ENCODE results near the gene ZRANB2. TPM values are rescaled to one million over a fixed set of nuclear protein-coding genes. Genes with fewer than 3 reads are reported as not detected.
A peak's percentile ranks its signal among the peaks of the same experiment; 100 is the strongest.

ZRANB2 gene
- total RNA-seq, 2 donors from 2014 or later: 55.7 to 56.0 TPM

- WGBS, 2 donors: 72 to 78% methylated on average over 6 of the region's 6 CpGs
- Histone ChIP-seq H3K4me1 (no peaks in the 10 kb centered on the region), H3K9me3 (no peaks in the 10 kb centered on the region), H3K36me3 (replicated peaks in 1 of 2; ENCODE audit: insufficient read depth in 1 of 2, low read depth in 2 of 2) (peaks cover 0 to 7% of the 10 kb centered on the region in 2 donors), H3K4me3 (no peak overlapping the region), H3K27me3 (no peaks in the 10 kb centered on the region), H3K27ac (no peak overlapping the region)
- ATAC-seq (no peak), DNase-seq (no peak)
- intact Hi-C loops (cut with DNase I): loop anchor here (10.0 kb wide), 1 partner anchor 530 kb away; no protein-coding TSS in a partner anchor
- TF ChIP-seq CTCF (IDR thresholded peaks at IDR 0.05) (no peak), POLR2A (IDR thresholded peaks at IDR 0.05) (no peak)
Measured at GRCh38 chr1:71054791-71055190, 26.0 kb downstream of the ZRANB2 start.

- intact Hi-C loops (cut with DNase I): loop anchor here (10.0 kb wide), 1 partner anchor 530 kb away; no protein-coding TSS in a partner anchor
- H3K4me3 ChIP-seq: no peak overlapping the region
- TF ChIP-seq CTCF (IDR thresholded peaks at IDR 0.05) (no peak), POLR2A (IDR thresholded peaks at IDR 0.05) (peak in 1 of 3 donors; percentile 16)
- WGBS, 2 donors: 52 to 57% methylated on average over 7 to 15 of the region's 15 CpGs
- no peaks in the 10 kb centered on the region for H3K4me1 ChIP-seq
- no peaks in the 10 kb centered on the region for H3K9me3 ChIP-seq
- peaks cover 0 to 6% of the 10 kb centered on the region in 2 donors for H3K36me3 ChIP-seq (replicated peaks in 1 of 2; ENCODE audit: insufficient read depth in 1 of 2, low read depth in 2 of 2)
- no peaks in the 10 kb centered on the region for H3K27me3 ChIP-seq
- DNase-seq (peak in 1 of 4 donors; percentile 19), ATAC-seq (peak; percentile 11)
- H3K27ac ChIP-seq: no peak overlapping the region
Measured at GRCh38 chr1:71054281-71054731, 26.5 kb downstream of the ZRANB2 start.

- Histone ChIP-seq H3K4me1 (no peaks in the 10 kb centered on the region), H3K27me3 (no peaks in the 10 kb centered on the region), H3K36me3 (replicated peaks in 1 of 2; ENCODE audit: insufficient read depth in 1 of 2, low read depth in 2 of 2) (peaks cover 0 to 3% of the 10 kb centered on the region in 2 donors), H3K27ac (no peak overlapping the region), H3K9me3 (no peaks in the 10 kb centered on the region), H3K4me3 (no peak overlapping the region)
- ATAC-seq (no peak), DNase-seq (no peak)
- 57 to 67% methylated on average over 7 of the region's 7 CpGs for WGBS, 2 donors
- TF ChIP-seq POLR2A (IDR thresholded peaks at IDR 0.05): no peak
- TF ChIP-seq CTCF (IDR thresholded peaks at IDR 0.05): no peak
- intact Hi-C loops (cut with DNase I): loop anchor here (10.0 kb wide), 1 partner anchor 529 kb away; no protein-coding TSS in a partner anchor
Measured at GRCh38 chr1:71053758-71054157, 27.1 kb downstream of the ZRANB2 start.

- Histone ChIP-seq H3K27ac (no peak overlapping the region), H3K4me3 (no peak overlapping the region), H3K36me3 (replicated peaks in 1 of 2; ENCODE audit: insufficient read depth in 1 of 2, low read depth in 2 of 2) (no peaks in the 10 kb centered on the region), H3K4me1 (peaks cover 1% of the 10 kb centered on the region), H3K9me3 (no peaks in the 10 kb centered on the region), H3K27me3 (no peaks in the 10 kb centered on the region)
- 5 to 14% methylated on average over 1 of the region's 1 CpG for WGBS, 2 donors
- TF ChIP-seq POLR2A (IDR thresholded peaks at IDR 0.05) (no peak), CTCF (IDR thresholded peaks at IDR 0.05) (no peak)
- intact Hi-C loops (cut with DNase I): loop anchor here (10.0 kb wide), 1 partner anchor 528 kb away; no protein-coding TSS in a partner anchor
- ATAC-seq (peak; percentile 29), DNase-seq (no peak)
Measured at GRCh38 chr1:71053146-71053545, 27.7 kb downstream of the ZRANB2 start.

All from body of pancreas (tissue), 4 donors.